DND-41 (cell line): ENCODE results near the gene TNS1.
A peak's percentile ranks its signal among the peaks of the same experiment; 100 is the strongest.
"Not testable (repeated sequence)": the region's sequence is repeated elsewhere in the genome, so short reads cannot be mapped to it uniquely, and the experiment has no call there.

Source experiments
- ATAC-seq: fragments of 200-7000 bp; cut with Tn5 transposase; 3 replicates; pipeline ENCODE4 v1.9.1; 2021; ENCODE audit warnings: low read depth; ENCODE audit not compliant: insufficient read depth
- DNase-seq: peaks from one replicate; pipeline ENCODE4 v3.0.0-alpha.2; 2020
- H2AFZ ChIP-seq: 2 replicates; pipeline ENCODE4 v1.6.0; 2012; ENCODE audit warnings: low read depth, low read length
- H3K27ac ChIP-seq: 2 replicates; pipeline ENCODE4 v1.5.1; 2012; ENCODE audit warnings: low read length, inconsistent platforms
- H3K27me3 ChIP-seq: fragments of 200-600 bp; sonication (generic); 2 replicates; pipeline ENCODE4 v1.6.0; 2012; ENCODE audit warnings: low read length, mild to moderate bottlenecking, inconsistent platforms; ENCODE audit not compliant: insufficient read depth, poor library complexity
- H3K36me3 ChIP-seq: 2 replicates; pipeline ENCODE4 v1.5.1; 2012; ENCODE audit warnings: low read length, inconsistent platforms; ENCODE audit not compliant: insufficient read depth
- H3K4me1 ChIP-seq: 2 replicates; pipeline ENCODE4 v1.5.1; 2012; ENCODE audit warnings: mild to moderate bottlenecking, low read length; ENCODE audit not compliant: insufficient read depth
- H3K4me2 ChIP-seq: 2 replicates; pipeline ENCODE4 v1.6.0; 2012; ENCODE audit warnings: mild to moderate bottlenecking, moderate library complexity, low read length, inconsistent platforms; ENCODE audit not compliant: insufficient read depth
- H3K4me3 ChIP-seq, 2 experiments: fragments of 200-600 bp in 1 of 2; shearing (Covaris generic) in 1 of 2; 2 replicates each; pipeline ENCODE4 v1.5.1; 2012 to 2016; ENCODE audit warnings: inconsistent platforms in 2 of 2, low read length in 2 of 2, mild to moderate bottlenecking in 2 of 2, low read depth in 1 of 2, moderate library complexity in 1 of 2
- H3K79me2 ChIP-seq: 2 replicates; pipeline ENCODE4 v1.6.0; 2012; ENCODE audit warnings: low read length, inconsistent platforms; ENCODE audit not compliant: insufficient read depth
- H3K9ac ChIP-seq: 2 replicates; pipeline ENCODE4 v1.6.0; 2012; ENCODE audit warnings: low read depth, mild to moderate bottlenecking, inconsistent platforms, low read length, moderate library complexity
- H3K9me3 ChIP-seq: 2 replicates; pipeline ENCODE4 v1.5.1; 2012; ENCODE audit warnings: low read length, moderate library complexity, mild to moderate bottlenecking, inconsistent platforms; ENCODE audit not compliant: insufficient read depth, severe bottlenecking
- H4K20me1 ChIP-seq: 2 replicates; pipeline ENCODE4 v1.6.0; 2012; ENCODE audit warnings: low read length; ENCODE audit not compliant: insufficient read depth
- CTCF ChIP-seq: IDR thresholded peaks from 2 replicates; pipeline ENCODE4 v1.5.1; 2012; ENCODE audit warnings: borderline replicate concordance, low read length, moderate library complexity, mild to moderate bottlenecking; ENCODE audit not compliant: poor library complexity, severe bottlenecking; ENCODE audit errors: extremely low read depth
- EZH2 ChIP-seq: IDR thresholded peaks from 3 replicates; pipeline ENCODE4 v1.6.1; 2012; ENCODE audit warnings: borderline replicate concordance, low read depth, mild to moderate bottlenecking, moderate library complexity, low read length, inconsistent platforms; ENCODE audit not compliant: severe bottlenecking

Gene TNS1

GRCh38 chr2:217789003-217789735, 213.6 kb downstream of the TNS1 start:
- no peak overlapping the region for H3K4me3 ChIP-seq
- peak overlapping the region; percentile 11; the same call in 1 of the 2 replicates for H3K4me2 ChIP-seq
- no peak overlapping the region for H3K9ac ChIP-seq

GRCh38 chr2:217788669-217789002, 214.2 kb downstream of the TNS1 start:
- H3K4me2 ChIP-seq: no peak overlapping the region
- TF ChIP-seq CTCF (no peak), EZH2 (no peak)
- H3K9ac ChIP-seq: no peak overlapping the region
- no peak for ATAC-seq
- H3K36me3 ChIP-seq: no peaks in the 10 kb centered on the region
- peaks cover 17% of the 10 kb centered on the region for H3K27me3 ChIP-seq
- H4K20me1 ChIP-seq: peaks cover 9% of the 10 kb centered on the region
- no peak for DNase-seq
- no peak overlapping the region for H3K4me3 ChIP-seq
- H3K79me2 ChIP-seq: no peaks in the 10 kb centered on the region
- H2AFZ ChIP-seq: no peak overlapping the region
- H3K27ac ChIP-seq: no peak overlapping the region
- H3K9me3 ChIP-seq: no peaks in the 10 kb centered on the region
- no peaks in the 10 kb centered on the region for H3K4me1 ChIP-seq

More at GRCh38 chr2:217789003-217789735, 213.6 kb downstream of the TNS1 start:
- Histone ChIP-seq H3K36me3 (no peaks in the 10 kb centered on the region), H3K9me3 (no peaks in the 10 kb centered on the region), H3K79me2 (no peaks in the 10 kb centered on the region), H2AFZ (no peak overlapping the region; the same call in 1 of the 2 replicates), H3K4me1 (no peaks in the 10 kb centered on the region), H3K27me3 (peaks cover 17% of the 10 kb centered on the region), H4K20me1 (peaks cover 9% of the 10 kb centered on the region), H3K27ac (no peak overlapping the region)
- peak; percentile 60 for DNase-seq
- peak; percentile 61 for ATAC-seq
- no peak for TF ChIP-seq EZH2
- peak; percentile 98 for TF ChIP-seq CTCF

- ATAC-seq: no peak
- H3K79me2 ChIP-seq: no peaks in the 10 kb centered on the region
Measured at GRCh38 chr2:217787160-217787877, 215.5 kb downstream of the TNS1 start.

GRCh38 chr2:217786560-217786959, 216.2 kb downstream of the TNS1 start:
- H3K9me3 ChIP-seq, H3K36me3 ChIP-seq, H3K79me2 ChIP-seq, H3K27ac ChIP-seq, H3K4me3 ChIP-seq, H3K4me1 ChIP-seq, H2AFZ ChIP-seq, H4K20me1 ChIP-seq, H3K4me2 ChIP-seq, DNase-seq, ATAC-seq, H3K9ac ChIP-seq: not testable (repeated sequence)
- peaks cover 22% of the 10 kb centered on the region for H3K27me3 ChIP-seq

More at GRCh38 chr2:217787160-217787877, 215.5 kb downstream of the TNS1 start:
- H3K4me3 ChIP-seq: no peak overlapping the region
- no peak for TF ChIP-seq EZH2
- TF ChIP-seq CTCF: no peak
- no peak overlapping the region for H3K27ac ChIP-seq
- H3K4me1 ChIP-seq: no peaks in the 10 kb centered on the region
- H3K9me3 ChIP-seq: no peaks in the 10 kb centered on the region
- peaks cover 5% of the 10 kb centered on the region for H4K20me1 ChIP-seq
- no peak overlapping the region for H2AFZ ChIP-seq
- DNase-seq: no peak
- no peaks in the 10 kb centered on the region for H3K36me3 ChIP-seq
- H3K27me3 ChIP-seq: peaks cover 22% of the 10 kb centered on the region
- H3K9ac ChIP-seq: no peak overlapping the region
- no peak overlapping the region for H3K4me2 ChIP-seq
